C4-2B (cell line): ENCODE data around the gene ETFBKMT.
"Not testable (repeated sequence)": the region's sequence is repeated elsewhere in the genome, so short reads cannot be mapped to it uniquely, and the experiment has no call there.

Experiments used
- CTCF ChIP-seq: fragments of 450-650 bp; conservative IDR thresholded peaks from 2 replicates; pipeline ENCODE4 v1.5.1; 2017; ENCODE audit warnings: mild to moderate bottlenecking
- ZFX ChIP-seq: fragments of 450-650 bp; IDR thresholded peaks from 2 replicates; pipeline ENCODE4 v1.6.1; 2017

GRCh38 chr12:31708118-31708517, 48.6 kb downstream of the ETFBKMT start:
- not testable (repeated sequence) for TF ChIP-seq CTCF, ZFX
